ENCODE results near the gene SS18L1. TPM values are rescaled to one million over a fixed set of nuclear protein-coding genes. Genes with fewer than 3 reads are reported as not detected.

The SS18L1 gene
- total and polyA plus RNA-seq, 10 of the 15 experiments (the other 5 are each of a cell fraction or from before 2014, with no cell fraction given), result 1.8 to 20.0 (median 6.6) TPM

- 96% methylated on average over 17 of the region's 17 CpGs for WGBS (ENCODE audit: insufficient coverage, insufficient replicate concordance, low lambda C conversion rate, missing lambda C conversion rate)
- SMC1A ChIA-PET (ENCODE audit: uncharacterized antibody, unreplicated experiment), result no interaction called here
- POLR2A ChIA-PET, result no interaction called here
- no TSS peak for BruUV-seq (replicated peaks)
- peaks cover 14 to 47% of the 10 kb centered on the region in 2 experiments; a peak in 3 of 4 replicates for H3K36me3 ChIP-seq (ENCODE audit: control insufficient read depth in 2 of 2, insufficient read depth in 2 of 2, low read length in 1 of 2)
- CTCF ChIA-PET, result no interaction called here
- H2AFZ ChIP-seq (ENCODE audit: control insufficient read depth, low read depth, low read length), result no peak overlapping the region
- no peak for DNase-seq (ENCODE audit: low read depth, low spot score)
- peaks cover 9% of the 10 kb centered on the region for H3K4me1 ChIP-seq (ENCODE audit: control insufficient read depth, insufficient read depth, low read length)
- in situ Hi-C loops (cut with MboI) (no loop called here), intact Hi-C loops (cut with micrococcal nuclease; ENCODE audit: unreplicated experiment) (no loop called here)
- H3K4me3 ChIP-seq, result no peak overlapping the region
- H3K27ac ChIP-seq (ENCODE audit: control insufficient read depth, insufficient read depth), result no peak overlapping the region
- FAIRE-seq, result no peak
- no peaks in the 10 kb centered on the region for H4K20me1 ChIP-seq (ENCODE audit: control insufficient read depth, insufficient read depth)
- H3K27me3 ChIP-seq (replicated peaks in 1 of 2; ENCODE audit: control insufficient read depth in 2 of 2, insufficient read depth in 2 of 2, low read length in 1 of 2), result no peaks in the 10 kb centered on the region
- no peak overlapping the region for H3K9ac ChIP-seq (ENCODE audit: control insufficient read depth, insufficient read depth, low read length)
- peaks cover 3% of the 10 kb centered on the region; the same call in 1 of the 2 replicates for H3K79me2 ChIP-seq (ENCODE audit: control insufficient read depth, insufficient read depth, low read length)
- RAD21 ChIA-PET (ENCODE audit: unreplicated experiment), result no interaction called here
- H3K9me3 ChIP-seq (replicated peaks; ENCODE audit: control insufficient read depth, insufficient read depth, low read length), result no peaks in the 10 kb centered on the region
- ATAC-seq, result no peak
- H3K4me2 ChIP-seq (ENCODE audit: control insufficient read depth, insufficient read depth), result no peak overlapping the region
- TF ChIP-seq ZNF384 (IDR thresholded peaks at IDR 0.05; ENCODE audit: borderline replicate concordance, low read depth, low read length) (no peak), NFYA (IDR thresholded peaks at IDR 0.05; ENCODE audit: borderline replicate concordance, low read depth, low read length) (no peak), ATF7 (IDR thresholded peaks at IDR 0.05; ENCODE audit: low read depth) (no peak), ZBTB4 (CRISPR knock-in tag; IDR thresholded peaks at IDR 0.05) (no peak), RAD21 (IDR thresholded peaks at IDR 0.05; ENCODE audit: insufficient read depth, low read depth, low read length) (no peak), CEBPB (IDR thresholded peaks at IDR 0.05; ENCODE audit: borderline replicate concordance in 1 of 2, low read depth in 2 of 2, low read length in 2 of 2) (no peak), PKNOX1 (IDR thresholded peaks at IDR 0.05) (no peak), IKZF1 (conservative IDR thresholded peaks at IDR 0.05) (no peak), SMAD5 (IDR thresholded peaks at IDR 0.05; ENCODE audit: low read depth) (no peak), SKIL (IDR thresholded peaks at IDR 0.05; ENCODE audit: low read depth, poor library complexity, severe bottlenecking) (no peak), NKRF (conservative IDR thresholded peaks at IDR 0.05) (no peak), E4F1 (IDR thresholded peaks at IDR 0.05; ENCODE audit: borderline replicate concordance, partially characterized antibody) (no peak), CBX3 (IDR thresholded peaks at IDR 0.05; ENCODE audit: borderline replicate concordance, low read depth) (no peak)
Measured at GRCh38 chr20:62161347-62161746, 17.8 kb downstream of the SS18L1 start.
